ENCODE data around the gene RAPGEF6. TPM values are rescaled to one million over a fixed set of nuclear protein-coding genes. Genes with fewer than 3 reads are reported as not detected.

The RAPGEF6 gene
- polyA plus RNA-seq, 1 donor from 2014 or later = 121 TPM

- Histone ChIP-seq H3K4me3 (ENCODE audit: low read length) (no peak overlapping the region), H3F3A (ENCODE audit: insufficient read depth, low read length, poor library complexity, severe bottlenecking) (no peaks in the 10 kb centered on the region), H3K9me3 (ENCODE audit: low read length) (no peaks in the 10 kb centered on the region), H3K27ac (ENCODE audit: low read length) (no peak overlapping the region), H3K9me2 (ENCODE audit: insufficient read depth, low read length) (no peaks in the 10 kb centered on the region), H4K20me1 (ENCODE audit: insufficient read depth) (no peaks in the 10 kb centered on the region), H3K27me3 (ENCODE audit: insufficient read depth, low read depth, low read length) (no peaks in the 10 kb centered on the region), H3K36me3 (ENCODE audit: insufficient read depth, low read length) (no peaks in the 10 kb centered on the region), H3K9ac (ENCODE audit: low read length) (no peak overlapping the region), H2AFZ (ENCODE audit: low read depth, low read length) (no peak overlapping the region), H3K79me2 (replicated peaks; ENCODE audit: insufficient read depth, low read length) (no peaks in the 10 kb centered on the region), H3K4me2 (ENCODE audit: low read length) (no peak overlapping the region)
- TF ChIP-seq CTCF (IDR thresholded peaks at IDR 0.05; ENCODE audit: poor library complexity, severe bottlenecking) = no peak
Measured at GRCh38 chr5:131570757-131571156, 64.3 kb downstream of the RAPGEF6 start.

GRCh38 chr5:131564229-131564652, 70.8 kb downstream of the RAPGEF6 start:
- H3K9me2 ChIP-seq (ENCODE audit: insufficient read depth, low read length) = no peaks in the 10 kb centered on the region
- no peaks in the 10 kb centered on the region for H3F3A ChIP-seq (ENCODE audit: insufficient read depth, low read length, poor library complexity, severe bottlenecking)
- no peaks in the 10 kb centered on the region for H3K79me2 ChIP-seq (replicated peaks; ENCODE audit: insufficient read depth, low read length)
- no peaks in the 10 kb centered on the region for H4K20me1 ChIP-seq (ENCODE audit: insufficient read depth)
- no peak overlapping the region for H3K9ac ChIP-seq (ENCODE audit: low read length)
- no peak overlapping the region for H2AFZ ChIP-seq (ENCODE audit: low read depth, low read length)
- H3K9me3 ChIP-seq (ENCODE audit: low read length) = no peaks in the 10 kb centered on the region
- H3K4me2 ChIP-seq (ENCODE audit: low read length) = no peak overlapping the region
- H3K36me3 ChIP-seq (ENCODE audit: insufficient read depth, low read length) = no peaks in the 10 kb centered on the region
- TF ChIP-seq RAD21 (conservative IDR thresholded peaks at IDR 0.05) (no peak), POLR2AphosphoS5 (IDR thresholded peaks at IDR 0.05) (no peak), CTCF (IDR thresholded peaks at IDR 0.05; ENCODE audit: poor library complexity, severe bottlenecking) (no peak), EP300 (conservative IDR thresholded peaks at IDR 0.05; ENCODE audit: poor library complexity, severe bottlenecking) (no peak), TAF1 (IDR thresholded peaks at IDR 0.05; ENCODE audit: low read depth) (no peak), SMC3 (conservative IDR thresholded peaks at IDR 0.05; ENCODE audit: poor library complexity) (no peak), MXI1 (conservative IDR thresholded peaks at IDR 0.05; ENCODE audit: poor library complexity, severe bottlenecking) (no peak), EZH2 (IDR thresholded peaks at IDR 0.05; ENCODE audit: borderline replicate concordance, insufficient read depth, low read length, poor library complexity, severe bottlenecking) (no peak), REST (IDR thresholded peaks at IDR 0.05; ENCODE audit: borderline replicate concordance) (no peak)
- no peak overlapping the region for H3K27ac ChIP-seq (ENCODE audit: low read length)
- no peak overlapping the region for H3K4me3 ChIP-seq (ENCODE audit: low read length)
- H3K27me3 ChIP-seq (ENCODE audit: insufficient read depth, low read depth, low read length) = no peaks in the 10 kb centered on the region

All from neural cell (in vitro differentiated cells).